K562 (cell line): ENCODE results near the gene PIK3AP1.

ENCODE experiments used
- EZH2 ChIP-seq: IDR thresholded peaks from 2 replicates; pipeline ENCODE4 v1.6.1; 2012; ENCODE audit warnings: low read depth, mild to moderate bottlenecking, inconsistent platforms, low read length, borderline replicate concordance
- GABPA ChIP-seq: fragments of 200-800 bp; sonication (Bioruptor generic); conservative IDR thresholded peaks from 2 replicates; pipeline ENCODE4 v1.6.1; 2016; ENCODE audit warnings: low read depth, missing genetic modification characterization, missing compliant biosample characterization
- HDAC1 ChIP-seq, 2 experiments: fragments of 450-650 bp; IDR thresholded peaks; 2 replicates each; pipeline ENCODE4 v1.6.1; 2016 to 2017; ENCODE audit warnings: inconsistent platforms in 1 of 2, mild to moderate bottlenecking in 1 of 2, moderate library complexity in 1 of 2
- KAT7 ChIP-seq: sonication (generic); formaldehyde crosslinking; IDR thresholded peaks from 2 replicates; pipeline ENCODE4 v1.8.0; 2022; ENCODE audit warnings: missing genetic modification reagents, mild to moderate bottlenecking, borderline replicate concordance
- MAX ChIP-seq: sonication (generic); formaldehyde crosslinking; IDR thresholded peaks from 2 replicates; pipeline ENCODE4 v1.9.0; 2022; ENCODE audit warnings: mild to moderate bottlenecking, missing genetic modification reagents
- MYNN ChIP-seq, 2 experiments: sonication (generic); formaldehyde crosslinking in 1 of 2; IDR thresholded peaks; 2 replicates each; pipeline versions ENCODE4 v1.5.0 to v1.6.1; 2016 to 2020; ENCODE audit warnings: antibody characterized with exemption in 1 of 2, missing genetic modification reagents in 1 of 2
- POLR2A ChIP-seq: fragments of 450-650 bp; conservative IDR thresholded peaks from 2 replicates; pipeline ENCODE4 v1.6.1; 2016
- POLR3A ChIP-seq: IDR thresholded peaks from 2 replicates; pipeline ENCODE4 v1.6.1; 2011; ENCODE audit warnings: borderline replicate concordance, mild to moderate bottlenecking, moderate library complexity; ENCODE audit not compliant: insufficient read length, insufficient read depth; ENCODE audit errors: extremely low read depth
- SIX5 ChIP-seq, 2 experiments: IDR thresholded peaks; 2 replicates each; pipeline ENCODE4 v1.6.1; 2011; ENCODE audit warnings: low read length in 2 of 2, borderline replicate concordance in 1 of 2, low read depth in 1 of 2, mild to moderate bottlenecking in 1 of 2, moderate library complexity in 1 of 2; ENCODE audit not compliant: insufficient read depth in 1 of 2
- ZNF512 ChIP-seq: IDR thresholded peaks from 2 replicates; pipeline ENCODE4 v1.6.1; 2016; ENCODE audit warnings: missing genetic modification characterization, missing compliant biosample characterization

GRCh38 chr10:96673318-96674099 is 46.8 kb downstream of the PIK3AP1 start:
- no peak for TF ChIP-seq KAT7
- no peak for TF ChIP-seq SIX5 (IDR thresholded peaks at IDR 0.05; ENCODE audit: borderline replicate concordance in 1 of 2, insufficient read depth in 1 of 2, low read depth in 1 of 2, low read length in 2 of 2)
- no peak for TF ChIP-seq EZH2
- no peak for TF ChIP-seq ZNF512 (tag)
- no peak for TF ChIP-seq POLR3A
- no peak for TF ChIP-seq MAX
- no peak for TF ChIP-seq POLR2A
- 0 out of 4 replicates have a peak, but pooled peaks of 1 of the 2 experiments have one; percentile 41 for TF ChIP-seq HDAC1 (IDR thresholded peaks at IDR 0.05)
- no peak for TF ChIP-seq MYNN (IDR thresholded peaks at IDR 0.05)
- no peak for TF ChIP-seq MYNN (CRISPR knock-in tag; IDR thresholded peaks at IDR 0.05)
- TF ChIP-seq GABPA (tag): no peak
